Lower leg skin (tissue), 3 donors: ENCODE data around the gene LGR4.

Experiments
- POLR2A ChIP-seq, 2 donors: fragments of 450-650 bp; IDR thresholded peaks; one replicate each; pipeline ENCODE4 v1.6.1; 2016 to 2017; ENCODE audit warnings: antibody characterized with exemption in 2 of 2, mild to moderate bottlenecking in 1 of 2, moderate library complexity in 1 of 2
- TF ChIP-seq, protein P1 (sequence below), 3 donors: fragments of 450-650 bp; IDR thresholded peaks; one replicate each; pipeline ENCODE4 v1.5.1; 2016; ENCODE audit warnings: antibody characterized with exemption in 3 of 3, mild to moderate bottlenecking in 3 of 3, moderate library complexity in 2 of 3

- TF ChIP-seq, protein P1, sequence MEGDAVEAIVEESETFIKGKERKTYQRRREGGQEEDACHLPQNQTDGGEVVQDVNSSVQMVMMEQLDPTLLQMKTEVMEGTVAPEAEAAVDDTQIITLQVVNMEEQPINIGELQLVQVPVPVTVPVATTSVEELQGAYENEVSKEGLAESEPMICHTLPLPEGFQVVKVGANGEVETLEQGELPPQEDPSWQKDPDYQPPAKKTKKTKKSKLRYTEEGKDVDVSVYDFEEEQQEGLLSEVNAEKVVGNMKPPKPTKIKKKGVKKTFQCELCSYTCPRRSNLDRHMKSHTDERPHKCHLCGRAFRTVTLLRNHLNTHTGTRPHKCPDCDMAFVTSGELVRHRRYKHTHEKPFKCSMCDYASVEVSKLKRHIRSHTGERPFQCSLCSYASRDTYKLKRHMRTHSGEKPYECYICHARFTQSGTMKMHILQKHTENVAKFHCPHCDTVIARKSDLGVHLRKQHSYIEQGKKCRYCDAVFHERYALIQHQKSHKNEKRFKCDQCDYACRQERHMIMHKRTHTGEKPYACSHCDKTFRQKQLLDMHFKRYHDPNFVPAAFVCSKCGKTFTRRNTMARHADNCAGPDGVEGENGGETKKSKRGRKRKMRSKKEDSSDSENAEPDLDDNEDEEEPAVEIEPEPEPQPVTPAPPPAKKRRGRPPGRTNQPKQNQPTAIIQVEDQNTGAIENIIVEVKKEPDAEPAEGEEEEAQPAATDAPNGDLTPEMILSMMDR (IDR thresholded peaks at IDR 0.05) = no peak
- TF ChIP-seq POLR2A (IDR thresholded peaks at IDR 0.05) = no peak
Observed at GRCh38 chr11:27456140-27456794, 16.3 kb downstream of the LGR4 start.
